BLaER1 (cell line): Measurements from ENCODE around the gene SOX30.
"Not testable (repeated sequence)": the region's sequence is repeated elsewhere in the genome, so short reads cannot be mapped to it uniquely, and the experiment has no call there.

ENCODE experiments used
- H3K27ac ChIP-seq: shearing (Covaris generic); formaldehyde crosslinking; 2 replicates; pipeline ENCODE4 v1.8.1; 2022
- H3K27me3 ChIP-seq: shearing (Covaris generic); formaldehyde crosslinking; 2 replicates; pipeline ENCODE4 v1.8.1; 2022
- H3K36me3 ChIP-seq: shearing (Covaris generic); formaldehyde crosslinking; 2 replicates; pipeline ENCODE4 v1.8.1; 2022
- H3K4me1 ChIP-seq: shearing (Covaris generic); formaldehyde crosslinking; 2 replicates; pipeline ENCODE4 v1.8.1; 2022
- H3K4me2 ChIP-seq: shearing (Covaris generic); formaldehyde crosslinking; 2 replicates; pipeline ENCODE4 v1.8.1; 2022
- H3K4me3 ChIP-seq: shearing (Covaris generic); formaldehyde crosslinking; 2 replicates; pipeline ENCODE4 v1.8.1; 2022
- H3K9ac ChIP-seq: shearing (Covaris generic); formaldehyde crosslinking; 2 replicates; pipeline ENCODE4 v1.8.1; 2022
- H3K9me3 ChIP-seq: shearing (Covaris generic); formaldehyde crosslinking; 2 replicates; pipeline ENCODE4 v1.8.1; 2022
- H4K20me1 ChIP-seq: shearing (Covaris generic); formaldehyde crosslinking; 2 replicates; pipeline ENCODE4 v1.8.1; 2022
- Cebpa-rat ChIP-seq: shearing (Covaris generic); IDR thresholded peaks from 2 replicates; pipeline ENCODE4 v1.8.1; 2022

The SOX30 gene

GRCh38 chr5:157680239-157680638 lies 28.0 kb upstream of the SOX30 start:
- no peaks in the 10 kb centered on the region for H3K36me3 ChIP-seq
- no peaks in the 10 kb centered on the region for H3K9me3 ChIP-seq
- H3K27me3 ChIP-seq = no peaks in the 10 kb centered on the region
- H3K9ac ChIP-seq = no peak overlapping the region
- no peak overlapping the region for H3K4me3 ChIP-seq
- no peak overlapping the region for H3K27ac ChIP-seq
- no peaks in the 10 kb centered on the region for H3K4me1 ChIP-seq
- H3K4me2 ChIP-seq = no peak overlapping the region
- no peaks in the 10 kb centered on the region for H4K20me1 ChIP-seq
- no peak for TF ChIP-seq Cebpa-rat

- no peak for TF ChIP-seq Cebpa-rat
These were observed 27.6 kb upstream of the SOX30 start for GRCh38 chr5:157679801-157680200.

GRCh38 chr5:157677931-157678330 lies 25.7 kb upstream of the SOX30 start:
- no peaks in the 10 kb centered on the region for H3K36me3 ChIP-seq
- no peak overlapping the region for H3K9ac ChIP-seq
- H3K4me2 ChIP-seq = no peak overlapping the region
- no peak overlapping the region for H3K27ac ChIP-seq
- H3K9me3 ChIP-seq = peaks cover 1% of the 10 kb centered on the region; the same call in 1 of the 2 replicates
- H3K4me3 ChIP-seq = no peak overlapping the region
- no peak for TF ChIP-seq Cebpa-rat
- H3K27me3 ChIP-seq = no peaks in the 10 kb centered on the region
- H4K20me1 ChIP-seq = no peaks in the 10 kb centered on the region
- no peaks in the 10 kb centered on the region for H3K4me1 ChIP-seq

More at GRCh38 chr5:157679801-157680200, 27.6 kb upstream of the SOX30 start:
- Histone ChIP-seq H4K20me1 (no peaks in the 10 kb centered on the region), H3K9me3 (no peaks in the 10 kb centered on the region), H3K27ac (no peak overlapping the region), H3K4me2 (no peak overlapping the region), H3K4me3 (no peak overlapping the region), H3K9ac (no peak overlapping the region), H3K27me3 (no peaks in the 10 kb centered on the region), H3K4me1 (no peaks in the 10 kb centered on the region), H3K36me3 (no peaks in the 10 kb centered on the region)

- H3K4me3 ChIP-seq, H3K27ac ChIP-seq, H4K20me1 ChIP-seq, H3K4me1 ChIP-seq, H3K36me3 ChIP-seq, H3K4me2 ChIP-seq, H3K9ac ChIP-seq: not testable (repeated sequence)
- H3K9me3 ChIP-seq = peaks cover 25% of the 10 kb centered on the region
- peaks cover 22% of the 10 kb centered on the region for H3K27me3 ChIP-seq
These were observed 22.1 kb upstream of the SOX30 start for GRCh38 chr5:157674351-157674750.

- Histone ChIP-seq H3K4me3 (no peak overlapping the region), H3K9me3 (peaks cover 25% of the 10 kb centered on the region), H3K9ac (no peak overlapping the region), H3K4me2 (no peak overlapping the region), H3K36me3 (no peaks in the 10 kb centered on the region), H4K20me1 (no peaks in the 10 kb centered on the region), H3K27ac (no peak overlapping the region), H3K27me3 (peaks cover 22% of the 10 kb centered on the region), H3K4me1 (no peaks in the 10 kb centered on the region; the same call in 1 of the 2 replicates)
- no peak for TF ChIP-seq Cebpa-rat
These were observed 20.7 kb upstream of the SOX30 start for GRCh38 chr5:157672976-157673375.

GRCh38 chr5:157671592-157672330 lies 19.5 kb upstream of the SOX30 start:
- H4K20me1 ChIP-seq = no peaks in the 10 kb centered on the region
- peaks cover 22% of the 10 kb centered on the region for H3K27me3 ChIP-seq
- TF ChIP-seq Cebpa-rat = no peak
- no peaks in the 10 kb centered on the region; the same call in 1 of the 2 replicates for H3K4me1 ChIP-seq
- no peak overlapping the region for H3K4me2 ChIP-seq
- H3K4me3 ChIP-seq = peak overlapping the region; percentile 50
- no peaks in the 10 kb centered on the region for H3K36me3 ChIP-seq
- no peak overlapping the region for H3K9ac ChIP-seq
- peaks cover 25% of the 10 kb centered on the region for H3K9me3 ChIP-seq
- H3K27ac ChIP-seq = no peak overlapping the region

GRCh38 chr5:157670662-157671591 lies 18.7 kb upstream of the SOX30 start, which contains the start of gene C5orf52:
C5orf52 (plus strand) TSS chr5:157671533; CDS start chr5:157671615, 82 bp downstream.
- no peaks in the 10 kb centered on the region; the same call in 1 of the 2 replicates for H3K4me1 ChIP-seq
- peaks cover 22% of the 10 kb centered on the region for H3K27me3 ChIP-seq
- H3K9ac ChIP-seq = no peak within 1 kb of the TSS
- H3K4me3 ChIP-seq = peak within 1 kb of the TSS; percentile 50
- H3K36me3 ChIP-seq = no peaks in the 10 kb centered on the region
- peaks cover 25% of the 10 kb centered on the region for H3K9me3 ChIP-seq
- no peak for TF ChIP-seq Cebpa-rat
- H4K20me1 ChIP-seq = no peaks in the 10 kb centered on the region
- H3K4me2 ChIP-seq = peak within 1 kb of the TSS; percentile 51
- H3K27ac ChIP-seq = no peak within 1 kb of the TSS

- Histone ChIP-seq H3K4me1 (no peaks in the 10 kb centered on the region; the same call in 1 of the 2 replicates), H3K27ac (no peak overlapping the region), H3K9ac (no peak overlapping the region), H3K4me2 (no peak overlapping the region), H4K20me1 (no peaks in the 10 kb centered on the region), H3K27me3 (peaks cover 22% of the 10 kb centered on the region), H3K4me3 (no peak overlapping the region), H3K9me3 (peaks cover 25% of the 10 kb centered on the region), H3K36me3 (no peaks in the 10 kb centered on the region)
- TF ChIP-seq Cebpa-rat = no peak
These were observed 17.5 kb upstream of the SOX30 start for GRCh38 chr5:157669701-157670097.

GRCh38 chr5:157668356-157668755 lies 16.1 kb upstream of the SOX30 start:
- H3K4me3 ChIP-seq = no peak overlapping the region
- no peak overlapping the region for H3K4me2 ChIP-seq
- H3K9ac ChIP-seq = no peak overlapping the region
- H3K27ac ChIP-seq = no peak overlapping the region
- H3K36me3 ChIP-seq = no peaks in the 10 kb centered on the region
- peaks cover 25% of the 10 kb centered on the region for H3K9me3 ChIP-seq
- peaks cover 22% of the 10 kb centered on the region for H3K27me3 ChIP-seq
- TF ChIP-seq Cebpa-rat = no peak
- no peaks in the 10 kb centered on the region for H4K20me1 ChIP-seq
- no peaks in the 10 kb centered on the region; the same call in 1 of the 2 replicates for H3K4me1 ChIP-seq
